KMS-11 (cell line): Measurements from ENCODE around the gene SPRY4.
"Not testable (repeated sequence)": the region's sequence is repeated elsewhere in the genome, so short reads cannot be mapped to it uniquely, and the experiment has no call there.

Experiments
- H2AFZ ChIP-seq: fragments of 200-600 bp; sonication (generic); 2 replicates; pipeline ENCODE4 v1.6.1; 2016; ENCODE audit warnings: antibody characterized with exemption, mixed run types, low read depth
- H3K27ac ChIP-seq: fragments of 200-600 bp; sonication (generic); 2 replicates; pipeline ENCODE4 v1.6.1; 2016; ENCODE audit warnings: mild to moderate bottlenecking, mixed run types
- H3K27me3 ChIP-seq: fragments of 200-600 bp; sonication (generic); 2 replicates; pipeline ENCODE4 v1.6.1; 2017; ENCODE audit warnings: mild to moderate bottlenecking, low read depth, mixed run types, moderate library complexity; ENCODE audit not compliant: insufficient read depth
- H3K36me3 ChIP-seq: fragments of 200-600 bp; sonication (generic); 2 replicates; pipeline ENCODE4 v1.6.1; 2017; ENCODE audit warnings: mild to moderate bottlenecking, mixed run types; ENCODE audit not compliant: insufficient read depth
- H3K4me1 ChIP-seq: fragments of 200-600 bp; sonication (generic); 2 replicates; pipeline ENCODE4 v1.6.1; 2016; ENCODE audit warnings: mild to moderate bottlenecking, low read depth, mixed run types; ENCODE audit not compliant: poor library complexity, severe bottlenecking
- H3K4me2 ChIP-seq: fragments of 200-600 bp; sonication (generic); 2 replicates; pipeline ENCODE4 v1.7.0; 2016; ENCODE audit warnings: mild to moderate bottlenecking, mixed run types
- H3K4me3 ChIP-seq: fragments of 200-600 bp; sonication (generic); IDR thresholded peaks from 2 replicates; pipeline ENCODE4 v1.6.1; 2017; ENCODE audit warnings: low read depth, low read length, mixed read lengths; ENCODE audit not compliant: insufficient read depth
- H3K79me2 ChIP-seq: fragments of 200-600 bp; sonication (generic); 2 replicates; pipeline ENCODE4 v1.6.1; 2016; ENCODE audit warnings: low read depth, mixed run types; ENCODE audit not compliant: insufficient read depth
- H3K9ac ChIP-seq: fragments of 200-600 bp; sonication (generic); 2 replicates; pipeline ENCODE4 v1.6.1; 2016; ENCODE audit warnings: mild to moderate bottlenecking, mixed run types
- H4K20me1 ChIP-seq: fragments of 200-600 bp; sonication (generic); 2 replicates; pipeline ENCODE4 v1.6.1; 2016; ENCODE audit warnings: mild to moderate bottlenecking, mixed run types; ENCODE audit not compliant: insufficient read depth
- CTCF ChIP-seq: fragments of 200-600 bp; sonication (generic); conservative IDR thresholded peaks from 2 replicates; pipeline ENCODE4 v1.6.1; 2017; ENCODE audit warnings: low read depth, mild to moderate bottlenecking, antibody characterized with exemption, low read length, moderate library complexity, mixed read lengths

SPRY4 gene

GRCh38 chr5:142363619-142363963 is 38.8 kb upstream of the SPRY4 start:
- Histone ChIP-seq H3K4me1 (no peaks in the 10 kb centered on the region), H4K20me1 (no peaks in the 10 kb centered on the region), H3K4me2 (no peak overlapping the region), H3K27me3 (no peaks in the 10 kb centered on the region), H3K36me3 (no peaks in the 10 kb centered on the region), H3K27ac (no peak overlapping the region), H3K9ac (no peak overlapping the region), H2AFZ (no peak overlapping the region), H3K79me2 (no peaks in the 10 kb centered on the region), H3K4me3 (no peak overlapping the region)
- no peak for TF ChIP-seq CTCF

- H4K20me1 ChIP-seq, H3K79me2 ChIP-seq, H3K27ac ChIP-seq, H3K27me3 ChIP-seq, H3K9ac ChIP-seq, H3K36me3 ChIP-seq, H3K4me1 ChIP-seq, H2AFZ ChIP-seq, H3K4me3 ChIP-seq, H3K4me2 ChIP-seq: not testable (repeated sequence)
Measured at GRCh38 chr5:142362193-142362592, 37.4 kb upstream of the SPRY4 start.

GRCh38 chr5:142360607-142361120 is 35.8 kb upstream of the SPRY4 start:
- Histone ChIP-seq H4K20me1 (no peaks in the 10 kb centered on the region), H3K4me1 (peaks cover 11% of the 10 kb centered on the region), H3K27ac (no peak overlapping the region), H3K79me2 (no peaks in the 10 kb centered on the region), H3K36me3 (no peaks in the 10 kb centered on the region), H2AFZ (no peak overlapping the region), H3K9ac (no peak overlapping the region), H3K4me3 (no peak overlapping the region), H3K27me3 (no peaks in the 10 kb centered on the region), H3K4me2 (no peak overlapping the region)
- no peak for TF ChIP-seq CTCF

- no peak overlapping the region for H3K4me3 ChIP-seq
- no peaks in the 10 kb centered on the region for H3K79me2 ChIP-seq
- no peaks in the 10 kb centered on the region for H3K36me3 ChIP-seq
- no peaks in the 10 kb centered on the region for H3K27me3 ChIP-seq
- no peaks in the 10 kb centered on the region for H4K20me1 ChIP-seq
- H2AFZ ChIP-seq, result no peak overlapping the region
- no peak for TF ChIP-seq CTCF
- no peak overlapping the region for H3K27ac ChIP-seq
- peaks cover 11% of the 10 kb centered on the region for H3K4me1 ChIP-seq
- H3K9ac ChIP-seq, result no peak overlapping the region
- H3K4me2 ChIP-seq, result no peak overlapping the region
Measured at GRCh38 chr5:142360051-142360498, 35.3 kb upstream of the SPRY4 start.

GRCh38 chr5:142358648-142359047 is 33.8 kb upstream of the SPRY4 start:
- Histone ChIP-seq H3K4me2 (no peak overlapping the region), H4K20me1 (no peaks in the 10 kb centered on the region), H3K4me3 (no peak overlapping the region), H3K27ac (no peak overlapping the region), H3K9ac (no peak overlapping the region), H3K36me3 (no peaks in the 10 kb centered on the region), H3K4me1 (peaks cover 11% of the 10 kb centered on the region), H3K27me3 (no peaks in the 10 kb centered on the region), H2AFZ (no peak overlapping the region), H3K79me2 (no peaks in the 10 kb centered on the region)
- TF ChIP-seq CTCF, result no peak
